ENCODE data around the gene DEPDC1. TPM values are rescaled to one million over a fixed set of nuclear protein-coding genes. Genes with fewer than 3 reads are reported as not detected.

The DEPDC1 gene
- total RNA-seq, 4 donors from 2014 or later = 1.7 to 2.8 (median 2.7) TPM; not detected in 1

DNA sequence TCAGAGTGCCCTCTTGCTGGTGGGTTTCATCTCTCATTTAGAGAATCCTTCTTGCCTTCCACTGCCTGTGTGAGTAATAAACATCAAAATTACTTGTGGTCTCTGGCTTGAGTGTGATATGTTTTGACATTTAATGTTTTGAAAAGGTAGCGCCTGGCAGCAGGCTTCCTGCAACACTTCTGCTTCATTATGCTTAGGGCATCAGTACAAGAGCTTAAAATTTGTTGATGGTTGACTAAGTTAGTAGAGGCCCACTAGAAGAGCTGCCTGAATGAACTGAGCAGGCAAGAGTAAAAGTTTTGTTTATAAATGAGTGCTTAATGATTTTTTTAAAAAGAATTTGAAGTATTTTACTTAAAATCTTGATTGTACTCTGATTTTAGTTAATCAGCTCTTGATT lies 40.7 kb downstream of the DEPDC1 start:
- TF ChIP-seq, protein P1, sequence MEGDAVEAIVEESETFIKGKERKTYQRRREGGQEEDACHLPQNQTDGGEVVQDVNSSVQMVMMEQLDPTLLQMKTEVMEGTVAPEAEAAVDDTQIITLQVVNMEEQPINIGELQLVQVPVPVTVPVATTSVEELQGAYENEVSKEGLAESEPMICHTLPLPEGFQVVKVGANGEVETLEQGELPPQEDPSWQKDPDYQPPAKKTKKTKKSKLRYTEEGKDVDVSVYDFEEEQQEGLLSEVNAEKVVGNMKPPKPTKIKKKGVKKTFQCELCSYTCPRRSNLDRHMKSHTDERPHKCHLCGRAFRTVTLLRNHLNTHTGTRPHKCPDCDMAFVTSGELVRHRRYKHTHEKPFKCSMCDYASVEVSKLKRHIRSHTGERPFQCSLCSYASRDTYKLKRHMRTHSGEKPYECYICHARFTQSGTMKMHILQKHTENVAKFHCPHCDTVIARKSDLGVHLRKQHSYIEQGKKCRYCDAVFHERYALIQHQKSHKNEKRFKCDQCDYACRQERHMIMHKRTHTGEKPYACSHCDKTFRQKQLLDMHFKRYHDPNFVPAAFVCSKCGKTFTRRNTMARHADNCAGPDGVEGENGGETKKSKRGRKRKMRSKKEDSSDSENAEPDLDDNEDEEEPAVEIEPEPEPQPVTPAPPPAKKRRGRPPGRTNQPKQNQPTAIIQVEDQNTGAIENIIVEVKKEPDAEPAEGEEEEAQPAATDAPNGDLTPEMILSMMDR (IDR thresholded peaks at IDR 0.05) = no peak
- TF ChIP-seq POLR2AphosphoS5 (IDR thresholded peaks at IDR 0.05) (no peak), POLR2A (IDR thresholded peaks at IDR 0.05) (no peak), EP300 (IDR thresholded peaks at IDR 0.05; ENCODE audit: low read depth) (no peak)
- DNase-seq = no peak
- H3K4me3 ChIP-seq = no peak overlapping the region
- 69 to 83% methylated on average over 1 of the region's 1 CpG for WGBS, 2 donors (ENCODE audit: low coverage in 1 of 2)
- in situ Hi-C loops (cut with MboI; ENCODE audit: low pct_ligation_motif_present in 1 of 4, low pct_unique_long_range_greater_than_20kb in 1 of 4, low sequenced_read_pairs in 3 of 4) = loop anchor here in 2 of 4 donors (25.0 kb wide), 2 partner anchors 1281 to 1306 kb away; no protein-coding TSS in a partner anchor
- no peaks in the 10 kb centered on the region for H3K36me3 ChIP-seq
- no peaks in the 10 kb centered on the region for H3K9me3 ChIP-seq
- no peaks in the 10 kb centered on the region for H3K4me1 ChIP-seq
- no peaks in the 10 kb centered on the region for H3K27me3 ChIP-seq
- intact Hi-C loops (cut with DNase I; ENCODE audit: low total_unique reads) = no loop called here
- no peak overlapping the region for H3K27ac ChIP-seq

DNA sequence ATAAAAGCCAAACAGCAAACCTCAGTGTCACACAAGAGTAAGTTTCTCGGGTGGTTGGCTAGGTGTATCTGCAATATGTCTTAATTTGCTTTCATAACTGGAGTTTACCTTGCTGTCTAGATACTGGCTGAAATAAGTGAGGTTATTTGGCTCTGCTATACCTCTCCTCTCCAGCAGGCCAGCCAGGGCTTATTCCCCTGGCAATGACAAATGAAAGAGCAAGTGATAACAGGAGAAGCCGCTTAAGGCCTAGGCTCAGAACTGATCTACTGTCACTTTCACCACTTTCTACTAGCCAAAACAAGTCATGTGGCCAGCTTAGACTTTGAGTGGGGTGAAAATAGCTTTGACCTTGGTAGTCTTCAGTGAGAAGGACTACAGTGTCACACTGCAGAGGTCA lies 42.3 kb downstream of the DEPDC1 start:
- TF ChIP-seq POLR2AphosphoS5 (IDR thresholded peaks at IDR 0.05) (no peak), EP300 (IDR thresholded peaks at IDR 0.05; ENCODE audit: low read depth) (no peak), POLR2A (IDR thresholded peaks at IDR 0.05) (no peak)
- TF ChIP-seq, protein P1 (IDR thresholded peaks at IDR 0.05) = no peak
- no peaks in the 10 kb centered on the region for H3K36me3 ChIP-seq
- in situ Hi-C loops (cut with MboI; ENCODE audit: low pct_ligation_motif_present in 1 of 4, low pct_unique_long_range_greater_than_20kb in 1 of 4, low sequenced_read_pairs in 3 of 4) (loop anchor here in 2 of 4 donors (25.0 kb wide), 2 partner anchors 1283 to 1308 kb away; no protein-coding TSS in a partner anchor), intact Hi-C loops (cut with DNase I; ENCODE audit: low total_unique reads) (no loop called here)
- H3K27ac ChIP-seq = no peak overlapping the region
- WGBS, 2 donors (ENCODE audit: low coverage in 1 of 2) = 86 to 100% methylated on average over 1 to 2 of the region's 2 CpGs
- H3K4me3 ChIP-seq = no peak overlapping the region
- no peaks in the 10 kb centered on the region for H3K27me3 ChIP-seq
- H3K9me3 ChIP-seq = no peaks in the 10 kb centered on the region
- DNase-seq = no peak
- no peaks in the 10 kb centered on the region for H3K4me1 ChIP-seq

DNA sequence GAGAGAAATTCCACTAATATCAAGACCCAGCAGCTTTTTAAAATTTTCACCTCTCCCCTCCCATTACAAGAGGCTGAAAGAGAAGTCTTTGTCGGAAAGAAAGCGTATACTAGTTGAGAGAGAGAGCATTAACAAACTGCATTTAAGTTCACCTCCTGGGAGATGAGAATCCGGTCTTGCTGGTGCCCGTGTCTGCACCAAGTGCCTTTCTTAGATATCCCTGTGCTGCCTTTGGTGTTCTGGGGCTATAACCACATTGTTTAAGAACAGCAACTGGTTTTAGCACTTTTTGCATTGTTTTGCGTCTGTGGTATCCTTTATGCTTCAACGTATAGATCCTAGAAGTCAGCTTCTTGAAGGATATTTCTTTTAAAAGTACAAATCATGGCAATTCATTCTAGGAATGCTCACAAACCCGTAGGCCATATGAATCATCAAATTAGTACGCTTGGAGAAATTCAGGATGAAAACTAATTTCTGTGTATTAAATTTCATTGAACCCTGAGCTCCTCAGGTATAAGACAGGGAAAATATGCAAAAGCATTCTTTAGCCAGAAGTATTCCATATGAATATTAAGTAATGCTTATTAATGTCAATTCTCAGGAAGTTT lies 43.7 kb downstream of the DEPDC1 start:
- H3K4me1 ChIP-seq = no peaks in the 10 kb centered on the region
- intact Hi-C loops (cut with DNase I; ENCODE audit: low total_unique reads) = no loop called here
- H3K27ac ChIP-seq = no peak overlapping the region
- H3K36me3 ChIP-seq = no peaks in the 10 kb centered on the region
- no peak for DNase-seq
- H3K4me3 ChIP-seq = no peak overlapping the region
- H3K9me3 ChIP-seq = no peaks in the 10 kb centered on the region
- H3K27me3 ChIP-seq = no peaks in the 10 kb centered on the region
- in situ Hi-C loops (cut with MboI; ENCODE audit: low pct_ligation_motif_present in 1 of 4, low pct_unique_long_range_greater_than_20kb in 1 of 4, low sequenced_read_pairs in 3 of 4) = loop anchor here in 2 of 4 donors (25.0 kb wide), 2 partner anchors 1284 to 1309 kb away; no protein-coding TSS in a partner anchor
- TF ChIP-seq POLR2A (IDR thresholded peaks at IDR 0.05) (no peak), POLR2AphosphoS5 (IDR thresholded peaks at IDR 0.05) (no peak), EP300 (IDR thresholded peaks at IDR 0.05; ENCODE audit: low read depth) (no peak)
- TF ChIP-seq, protein P1 (IDR thresholded peaks at IDR 0.05) = no peak
- WGBS, 2 donors (ENCODE audit: low coverage in 1 of 2) = 88 to 90% methylated on average over 7 to 8 of the region's 8 CpGs

DNA sequence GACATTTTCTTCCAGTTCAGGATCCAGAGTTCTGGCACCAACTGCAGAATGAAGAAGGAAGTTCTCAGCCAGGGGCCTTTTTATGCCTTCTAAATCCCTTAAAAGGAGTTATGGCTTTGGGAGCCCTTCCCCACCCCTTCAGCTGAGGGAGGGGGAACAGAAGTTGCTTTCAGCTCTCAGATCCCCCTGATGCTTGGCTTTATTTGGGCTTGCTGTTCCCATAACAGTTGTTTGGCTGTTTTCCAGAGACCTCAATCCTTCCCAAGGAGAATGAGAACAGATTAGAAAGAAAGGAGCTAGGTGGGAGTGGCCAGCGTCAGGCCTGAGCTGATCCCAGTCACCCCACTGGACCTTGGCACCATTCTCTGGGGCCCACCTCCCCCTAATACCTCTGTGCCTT lies 47.0 kb downstream of the DEPDC1 start, which contains the start of gene RPE65:
TSS of gene RPE65 (minus strand) at position 54 of the 400 bp plus-strand sequence. CDS start at position 5, 49 bp downstream.
- no peaks in the 10 kb centered on the region for H3K4me1 ChIP-seq
- intact Hi-C loops (cut with DNase I; ENCODE audit: low total_unique reads) = no loop called here
- H3K9me3 ChIP-seq = no peaks in the 10 kb centered on the region
- H3K4me3 ChIP-seq = no peak within 1 kb of the TSS
- WGBS, 2 donors (ENCODE audit: low coverage in 1 of 2) = 29 to 44% methylated on average over 1 of the region's 1 CpG
- TF ChIP-seq POLR2AphosphoS5 (IDR thresholded peaks at IDR 0.05) (no peak), POLR2A (IDR thresholded peaks at IDR 0.05) (no peak), EP300 (IDR thresholded peaks at IDR 0.05; ENCODE audit: low read depth) (no peak)
- TF ChIP-seq, protein P1 (IDR thresholded peaks at IDR 0.05) = no peak
- H3K27me3 ChIP-seq = no peaks in the 10 kb centered on the region
- no peak within 1 kb of the TSS for H3K27ac ChIP-seq
- in situ Hi-C loops (cut with MboI; ENCODE audit: low pct_ligation_motif_present in 1 of 4, low pct_unique_long_range_greater_than_20kb in 1 of 4, low sequenced_read_pairs in 3 of 4) = loop anchor here in 3 of 4 donors (25.0 kb wide), 3 partner anchors 338 to 1312 kb away; no protein-coding TSS in a partner anchor
- no peak for DNase-seq
- H3K36me3 ChIP-seq = no peaks in the 10 kb centered on the region

Data from transverse colon (tissue), 4 donors.